HEK293T (cell line): ENCODE measurements around the gene NOL3.
A peak's percentile ranks its signal among the peaks of the same experiment; 100 is the strongest.

Experiments used
- CTCF ChIA-PET: fragments of 350-600 bp; formaldehyde crosslinking; extraction: SDS; loops from one replicate; lab custom pipeline; 2021; ENCODE audit warnings: antibody characterized with exemption, inconsistent platforms; lab: Yijun Ruan, JAX
- POLR2A ChIA-PET: fragments of 350-600 bp; formaldehyde crosslinking; extraction: SDS; loops from one replicate; lab custom pipeline; 2020; ENCODE audit warnings: antibody characterized with exemption, inconsistent platforms; lab: Yijun Ruan, JAX
- DNase-seq: peaks from one replicate; pipeline ENCODE4 v3.0.0; 2012; ENCODE audit warnings: mixed read lengths; ENCODE audit errors: extremely low spot score
- ARNT ChIP-seq: fragments of 450-650 bp; IDR thresholded peaks from 2 replicates; pipeline ENCODE4 v1.6.1; 2017; ENCODE audit warnings: mild to moderate bottlenecking
- BHLHE40 ChIP-seq: fragments of 450-650 bp; IDR thresholded peaks from 2 replicates; pipeline ENCODE4 v1.6.1; 2016; ENCODE audit warnings: mild to moderate bottlenecking, moderate library complexity, borderline replicate concordance
- CTBP1 ChIP-seq: fragments of 450-650 bp; IDR thresholded peaks from 2 replicates; pipeline ENCODE4 v1.6.1; 2016; ENCODE audit warnings: borderline replicate concordance
- ELF4 ChIP-seq: fragments of 450-650 bp; IDR thresholded peaks from 2 replicates; pipeline ENCODE4 v1.6.1; 2017; ENCODE audit warnings: antibody characterized with exemption
- FOXA1 ChIP-seq: fragments of 450-650 bp; IDR thresholded peaks from 2 replicates; pipeline ENCODE4 v1.6.1; 2016; ENCODE audit warnings: mild to moderate bottlenecking
- FOXK2 ChIP-seq: fragments of 450-650 bp; IDR thresholded peaks from 2 replicates; pipeline ENCODE4 v1.6.1; 2016; ENCODE audit warnings: mild to moderate bottlenecking
- FOXM1 ChIP-seq: fragments of 450-650 bp; IDR thresholded peaks from 2 replicates; pipeline ENCODE4 v1.6.1; 2017; ENCODE audit warnings: mild to moderate bottlenecking, borderline replicate concordance
- HDGF ChIP-seq: fragments of 450-650 bp; IDR thresholded peaks from 2 replicates; pipeline ENCODE4 v1.6.1; 2017; ENCODE audit warnings: antibody characterized with exemption, borderline replicate concordance
- L3MBTL2 ChIP-seq: fragments of 450-650 bp; conservative IDR thresholded peaks from 2 replicates; pipeline ENCODE4 v1.6.1; 2016; ENCODE audit warnings: mild to moderate bottlenecking
- LEF1 ChIP-seq: fragments of 450-650 bp; IDR thresholded peaks from 2 replicates; pipeline ENCODE4 v1.6.1; 2017; ENCODE audit warnings: mild to moderate bottlenecking, borderline replicate concordance
- NFRKB ChIP-seq: fragments of 450-650 bp; IDR thresholded peaks from 2 replicates; pipeline ENCODE4 v1.6.1; 2016; ENCODE audit warnings: mild to moderate bottlenecking, moderate library complexity
- PKNOX1 ChIP-seq: fragments of 450-650 bp; IDR thresholded peaks from 2 replicates; pipeline ENCODE4 v1.6.1; 2016
- SP1 ChIP-seq: fragments of 450-650 bp; IDR thresholded peaks from 2 replicates; pipeline ENCODE4 v1.6.1; 2017
- SUZ12 ChIP-seq: fragments of 450-650 bp; IDR thresholded peaks from 2 replicates; pipeline ENCODE4 v1.6.1; 2016; ENCODE audit warnings: mild to moderate bottlenecking
- TARDBP ChIP-seq: fragments of 450-650 bp; IDR thresholded peaks from 2 replicates; pipeline ENCODE4 v1.6.1; 2016
- ZNF384 ChIP-seq: fragments of 450-650 bp; IDR thresholded peaks from 2 replicates; pipeline ENCODE4 v1.6.1; 2016

NOL3 gene

GRCh38 chr16:67166598-67167168, 3.7 kb upstream of the NOL3 start:
- CTCF ChIA-PET = interaction anchor here (1.0 kb wide), 1 partner anchor 11 kb away, joined by 4 read pairs; no protein-coding TSS in a partner anchor
- POLR2A ChIA-PET = interaction anchor here (1.2 kb wide), 1 partner anchor 149 kb away, joined by 3 read pairs; no protein-coding TSS in a partner anchor

GRCh38 chr16:67167588-67167987, 2.8 kb upstream of the NOL3 start:
- ChIA-PET CTCF (interaction anchor here (1.0 kb wide), 1 partner anchor 12 kb away, joined by 4 read pairs; no protein-coding TSS in a partner anchor), POLR2A (interaction anchor here (1.2 kb wide), 1 partner anchor 150 kb away, joined by 3 read pairs; no protein-coding TSS in a partner anchor)
- DNase-seq = no peak
- TF ChIP-seq ZNF384 (no peak), L3MBTL2 (no peak), HDGF (no peak), ARNT (no peak), SP1 (no peak), FOXM1 (no peak), CTBP1 (no peak), FOXA1 (no peak), SUZ12 (no peak), TARDBP (no peak), FOXK2 (no peak)

More at GRCh38 chr16:67166598-67167168, 3.7 kb upstream of the NOL3 start:
- TF ChIP-seq ELF4 (no peak), ZNF384 (no peak), FOXK2 (no peak), BHLHE40 (no peak), NFRKB (no peak), CTBP1 (no peak), SUZ12 (no peak)
- DNase-seq = no peak

GRCh38 chr16:67169011-67169451, 1.3 kb upstream of the NOL3 start:
- POLR2A ChIA-PET = interaction anchor here (0.9 to 2.4 kb wide), 3 partner anchors 8 to 236 kb away, joined by 3 to 9 read pairs (median 6); no protein-coding TSS in a partner anchor

GRCh38 chr16:67169642-67170167, 633 bp upstream of the NOL3 start:
- peak; percentile 59 for DNase-seq
- peak; percentile 40; the same call in 1 of the 2 replicates for TF ChIP-seq ZNF384
- TF ChIP-seq SP1 = no peak
- CTCF ChIA-PET = interaction anchor here (0.7 to 3.5 kb wide), 10 partner anchors 10 to 255 kb away, joined by 3 to 19 read pairs (median 4); partner anchors contain the start of genes EXOC3L1, FBXL8 and TRADD
- POLR2A ChIA-PET = interaction anchor here (1.2 to 2.4 kb wide), 6 partner anchors 8 to 157 kb away, joined by 5 to 9 read pairs (median 6); partner anchors contain the start of gene TMEM208

More at GRCh38 chr16:67169011-67169451, 1.3 kb upstream of the NOL3 start:
- no peak for DNase-seq
- CTCF ChIA-PET = interaction anchor here (1.3 to 3.5 kb wide), 5 partner anchors 9 to 151 kb away, joined by 4 to 19 read pairs (median 12); partner anchors contain the start of genes FBXL8 and TRADD
- no peak for TF ChIP-seq FOXK2
- no peak for TF ChIP-seq L3MBTL2
- no peak for TF ChIP-seq FOXM1
- TF ChIP-seq SUZ12 = no peak
- no peak for TF ChIP-seq ZNF384
- no peak for TF ChIP-seq ARNT

GRCh38 chr16:67170949-67171649, 761 bp downstream of the NOL3 start:
- CTCF ChIA-PET = interaction anchor here (1.0 to 3.5 kb wide), 3 partner anchors 11 to 153 kb away, joined by 3 to 19 read pairs (median 13); partner anchors contain the start of genes EXOC3L1, FBXL8 and TRADD
- POLR2A ChIA-PET = interaction anchor here (0.7 to 2.4 kb wide), 10 partner anchors 9 to 357 kb away, joined by 3 to 8 read pairs (median 6); partner anchors contain the start of genes CES3, EXOC3L1 and TMEM208
- DNase-seq = no peak
- TF ChIP-seq ARNT (no peak), SP1 (no peak)

GRCh38 chr16:67173323-67173722, 3.0 kb downstream of the NOL3 start:
- ChIA-PET POLR2A (no interaction called here), CTCF (interaction anchor here (1.3 kb wide), 1 partner anchor 155 kb away, joined by 4 read pairs; no protein-coding TSS in a partner anchor)
- DNase-seq = no peak
- no peak for TF ChIP-seq ARNT
- no peak for TF ChIP-seq L3MBTL2
- no peak for TF ChIP-seq ZNF384
- no peak for TF ChIP-seq SP1
- TF ChIP-seq LEF1 = no peak
- TF ChIP-seq FOXK2 = no peak
- TF ChIP-seq SUZ12 = no peak
- TF ChIP-seq FOXA1 = no peak
- no peak for TF ChIP-seq ELF4
- TF ChIP-seq HDGF = no peak

- ChIA-PET POLR2A (interaction anchor here (1.0 kb wide), 1 partner anchor 19 kb away, joined by 3 read pairs; no protein-coding TSS in a partner anchor), CTCF (interaction anchor here (1.3 kb wide), 1 partner anchor 156 kb away, joined by 4 read pairs; no protein-coding TSS in a partner anchor)
- TF ChIP-seq ELF4 = no peak
- no peak for TF ChIP-seq ARNT
- TF ChIP-seq L3MBTL2 = no peak
- TF ChIP-seq SUZ12 = no peak
- TF ChIP-seq FOXM1 = no peak
- TF ChIP-seq FOXK2 = no peak
- no peak for TF ChIP-seq HDGF
- TF ChIP-seq PKNOX1 = no peak
- TF ChIP-seq TARDBP = no peak
- no peak for TF ChIP-seq ZNF384
- no peak for TF ChIP-seq BHLHE40
- no peak for TF ChIP-seq LEF1
- no peak for TF ChIP-seq FOXA1
- no peak for TF ChIP-seq SP1
- TF ChIP-seq CTBP1 = no peak
- TF ChIP-seq NFRKB = no peak
- DNase-seq = no peak
Observed at GRCh38 chr16:67173808-67174705, 3.7 kb downstream of the NOL3 start.
